HG02763 (cell line): ENCODE data around the gene ROR2.

Source experiments
- ATAC-seq: cut with Tn5 transposase; IDR thresholded peaks from one replicate; pipeline ENCODE4 v1.9.1; 2021; ENCODE audit warnings: mild to moderate bottlenecking, moderate library complexity; ENCODE audit not compliant: unreplicated experiment

The ROR2 gene

GRCh38 chr9:91948597-91949391 lies 1.2 kb downstream of the ROR2 start:
- ATAC-seq = no peak

GRCh38 chr9:91948101-91948596 lies 1.9 kb downstream of the ROR2 start:
- no peak for ATAC-seq

- no peak for ATAC-seq
These were observed 3.2 kb downstream of the ROR2 start for GRCh38 chr9:91946653-91947488.

GRCh38 chr9:91946196-91946595 lies 3.8 kb downstream of the ROR2 start:
- no peak for ATAC-seq

- ATAC-seq = no peak
These were observed 4.5 kb downstream of the ROR2 start for GRCh38 chr9:91945277-91946085.

GRCh38 chr9:91944711-91945110 lies 5.3 kb downstream of the ROR2 start:
- ATAC-seq = no peak

GRCh38 chr9:91943478-91944470 lies 6.3 kb downstream of the ROR2 start:
- ATAC-seq = no peak

- no peak for ATAC-seq
These were observed 7.8 kb downstream of the ROR2 start for GRCh38 chr9:91942201-91942600.

GRCh38 chr9:91939978-91940377 lies 10.1 kb downstream of the ROR2 start:
- no peak for ATAC-seq

- ATAC-seq = no peak
These were observed 12.3 kb downstream of the ROR2 start for GRCh38 chr9:91937727-91938126.

- no peak for ATAC-seq
These were observed 13.0 kb downstream of the ROR2 start for GRCh38 chr9:91937056-91937455.

- no peak for ATAC-seq
These were observed 14.1 kb downstream of the ROR2 start for GRCh38 chr9:91935805-91936514.

- ATAC-seq = no peak
These were observed 14.8 kb downstream of the ROR2 start for GRCh38 chr9:91935066-91935749.

GRCh38 chr9:91934654-91935053 lies 15.4 kb downstream of the ROR2 start:
- ATAC-seq = no peak

GRCh38 chr9:91933556-91934352 lies 16.3 kb downstream of the ROR2 start:
- ATAC-seq = no peak

- no peak for ATAC-seq
These were observed 19.6 kb downstream of the ROR2 start for GRCh38 chr9:91930475-91930874.

- no peak for ATAC-seq
These were observed 20.7 kb downstream of the ROR2 start for GRCh38 chr9:91929331-91929730.
